ENCODE measurements around the gene RPP25L. TPM values are rescaled to one million over a fixed set of nuclear protein-coding genes. Genes with fewer than 3 reads are reported as not detected.

RPP25L gene
- total RNA-seq, 2 donors from 2014 or later = 8.6 to 16.9 TPM

DNA sequence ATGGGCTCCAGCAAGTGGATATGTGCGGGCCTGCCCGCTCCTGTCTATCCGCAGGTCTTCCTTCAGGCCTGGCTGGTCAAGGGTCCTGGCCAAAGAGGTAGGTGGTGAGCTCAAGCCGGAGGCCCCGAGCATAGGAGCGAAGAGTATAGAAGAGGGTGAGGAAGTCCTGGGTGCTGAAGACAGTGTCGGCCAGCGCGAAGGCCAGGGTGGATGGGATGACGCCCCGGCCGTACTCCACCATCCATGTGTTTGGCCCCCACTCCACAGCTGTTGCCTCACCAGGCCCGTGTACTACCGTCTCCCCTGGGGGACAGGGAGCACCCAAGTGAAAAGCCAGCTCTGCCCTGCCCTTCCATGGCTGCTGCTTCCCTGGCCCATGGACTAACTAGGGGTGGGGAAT is 23.7 kb upstream of the RPP25L start:
- Histone ChIP-seq H3K36me3 (replicated peaks in 1 of 2; ENCODE audit: insufficient read depth in 1 of 2, low read depth in 2 of 2) (no peaks in the 10 kb centered on the region), H3K27me3 (no peaks in the 10 kb centered on the region), H3K4me3 (no peak overlapping the region), H3K9me3 (no peaks in the 10 kb centered on the region), H3K27ac (no peak overlapping the region), H3K4me1 (peaks cover 28% of the 10 kb centered on the region)
- ATAC-seq = no peak
- no peak for DNase-seq
- 92 to 95% methylated on average over 14 of the region's 14 CpGs for WGBS, 2 donors
- intact Hi-C loops (cut with DNase I) = no loop called here
- no peak for TF ChIP-seq POLR2A (IDR thresholded peaks at IDR 0.05)
- TF ChIP-seq, protein P1, sequence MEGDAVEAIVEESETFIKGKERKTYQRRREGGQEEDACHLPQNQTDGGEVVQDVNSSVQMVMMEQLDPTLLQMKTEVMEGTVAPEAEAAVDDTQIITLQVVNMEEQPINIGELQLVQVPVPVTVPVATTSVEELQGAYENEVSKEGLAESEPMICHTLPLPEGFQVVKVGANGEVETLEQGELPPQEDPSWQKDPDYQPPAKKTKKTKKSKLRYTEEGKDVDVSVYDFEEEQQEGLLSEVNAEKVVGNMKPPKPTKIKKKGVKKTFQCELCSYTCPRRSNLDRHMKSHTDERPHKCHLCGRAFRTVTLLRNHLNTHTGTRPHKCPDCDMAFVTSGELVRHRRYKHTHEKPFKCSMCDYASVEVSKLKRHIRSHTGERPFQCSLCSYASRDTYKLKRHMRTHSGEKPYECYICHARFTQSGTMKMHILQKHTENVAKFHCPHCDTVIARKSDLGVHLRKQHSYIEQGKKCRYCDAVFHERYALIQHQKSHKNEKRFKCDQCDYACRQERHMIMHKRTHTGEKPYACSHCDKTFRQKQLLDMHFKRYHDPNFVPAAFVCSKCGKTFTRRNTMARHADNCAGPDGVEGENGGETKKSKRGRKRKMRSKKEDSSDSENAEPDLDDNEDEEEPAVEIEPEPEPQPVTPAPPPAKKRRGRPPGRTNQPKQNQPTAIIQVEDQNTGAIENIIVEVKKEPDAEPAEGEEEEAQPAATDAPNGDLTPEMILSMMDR (IDR thresholded peaks at IDR 0.05) = no peak

DNA sequence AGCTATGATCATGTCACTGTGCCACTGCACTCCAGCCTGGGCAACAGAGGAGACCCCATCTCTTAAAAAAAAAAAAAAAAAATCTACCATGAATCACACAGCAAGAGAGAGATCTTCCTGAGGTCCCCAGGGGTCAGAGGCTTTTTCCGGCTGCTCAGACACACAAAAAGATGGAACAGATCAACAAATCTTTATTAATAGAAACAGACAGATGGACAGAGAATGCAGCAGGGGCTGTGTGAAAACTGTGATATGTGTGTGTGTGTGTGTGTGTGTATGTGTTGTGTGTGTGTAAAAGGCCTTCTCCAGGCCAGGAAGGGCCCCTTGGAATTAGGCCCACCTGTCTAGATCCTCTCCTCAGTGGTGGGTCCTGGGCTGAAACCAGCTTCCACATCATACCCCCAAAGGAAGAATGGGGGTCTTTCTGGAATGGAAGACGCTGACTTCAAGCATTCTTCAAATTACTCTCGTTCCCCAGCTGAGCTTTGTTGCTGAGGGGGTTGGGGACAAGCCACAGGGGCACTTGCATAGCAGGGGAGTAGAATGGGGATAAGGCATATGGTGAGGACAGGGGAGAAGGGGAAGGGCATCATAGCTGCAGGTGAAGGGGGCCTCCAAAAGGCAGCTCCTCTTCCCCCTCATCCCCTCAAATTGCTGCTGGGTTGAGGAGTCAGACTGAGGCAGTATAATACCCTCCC is 22.8 kb upstream of the RPP25L start:
- H3K36me3 ChIP-seq (replicated peaks in 1 of 2; ENCODE audit: insufficient read depth in 1 of 2, low read depth in 2 of 2) = no peaks in the 10 kb centered on the region
- WGBS, 2 donors = 84 to 96% methylated on average over 3 of the region's 3 CpGs
- no peak for DNase-seq
- H3K4me1 ChIP-seq = peaks cover 28% of the 10 kb centered on the region
- H3K9me3 ChIP-seq = no peaks in the 10 kb centered on the region
- TF ChIP-seq, protein P1 (IDR thresholded peaks at IDR 0.05) = no peak
- TF ChIP-seq POLR2A (IDR thresholded peaks at IDR 0.05) = no peak
- ATAC-seq = no peak
- intact Hi-C loops (cut with DNase I) = no loop called here
- no peak overlapping the region for H3K27ac ChIP-seq
- no peaks in the 10 kb centered on the region for H3K27me3 ChIP-seq
- H3K4me3 ChIP-seq = no peak overlapping the region

DNA sequence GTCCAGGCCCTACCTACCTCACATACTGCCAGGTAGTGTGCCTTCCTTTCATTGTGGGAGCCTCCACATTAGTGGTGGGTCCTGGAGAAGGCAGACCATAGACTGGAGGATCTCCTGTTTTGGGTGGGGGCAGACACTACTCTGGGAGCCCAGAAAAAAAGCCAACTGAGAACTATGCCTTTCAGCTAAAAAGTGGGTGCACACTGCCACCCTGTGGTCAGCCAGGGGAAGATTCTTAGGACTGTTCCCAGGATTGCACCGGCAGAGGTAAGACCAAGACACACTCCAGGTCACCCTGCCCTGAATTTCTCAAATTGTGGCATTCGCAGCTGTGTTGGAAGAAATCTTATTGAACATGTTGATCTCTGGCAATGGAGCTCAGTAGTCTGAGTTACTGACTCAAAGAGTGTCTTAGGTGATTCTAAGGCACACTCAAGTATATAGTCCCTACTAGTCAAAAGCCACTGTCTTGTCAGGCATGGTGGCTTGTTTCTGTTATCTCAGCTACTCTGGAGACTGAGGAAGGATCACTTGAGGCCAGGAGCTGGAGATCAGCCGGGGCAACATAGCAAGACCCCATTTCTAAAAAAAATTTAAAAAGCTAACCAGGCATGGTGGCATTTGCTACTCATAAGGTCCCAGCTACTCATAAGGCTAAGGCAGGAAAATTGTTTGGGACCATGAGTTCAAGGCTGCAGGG is 22.1 kb upstream of the RPP25L start:
- 5 to 20% methylated on average over 3 of the region's 3 CpGs for WGBS, 2 donors
- peaks cover 32% of the 10 kb centered on the region for H3K4me1 ChIP-seq
- DNase-seq (peak; percentile 68 to 72 (median 70)), ATAC-seq (peak; percentile 31)
- H3K9me3 ChIP-seq = no peaks in the 10 kb centered on the region
- H3K36me3 ChIP-seq (replicated peaks in 1 of 2; ENCODE audit: insufficient read depth in 1 of 2, low read depth in 2 of 2) = no peaks in the 10 kb centered on the region
- intact Hi-C loops (cut with DNase I) = no loop called here
- no peak overlapping the region for H3K4me3 ChIP-seq
- no peak overlapping the region for H3K27ac ChIP-seq
- no peaks in the 10 kb centered on the region for H3K27me3 ChIP-seq
- no peak for TF ChIP-seq POLR2A (IDR thresholded peaks at IDR 0.05)
- TF ChIP-seq, protein P1 (IDR thresholded peaks at IDR 0.05) = peak; percentile 53 to 84 (median 78)

DNA sequence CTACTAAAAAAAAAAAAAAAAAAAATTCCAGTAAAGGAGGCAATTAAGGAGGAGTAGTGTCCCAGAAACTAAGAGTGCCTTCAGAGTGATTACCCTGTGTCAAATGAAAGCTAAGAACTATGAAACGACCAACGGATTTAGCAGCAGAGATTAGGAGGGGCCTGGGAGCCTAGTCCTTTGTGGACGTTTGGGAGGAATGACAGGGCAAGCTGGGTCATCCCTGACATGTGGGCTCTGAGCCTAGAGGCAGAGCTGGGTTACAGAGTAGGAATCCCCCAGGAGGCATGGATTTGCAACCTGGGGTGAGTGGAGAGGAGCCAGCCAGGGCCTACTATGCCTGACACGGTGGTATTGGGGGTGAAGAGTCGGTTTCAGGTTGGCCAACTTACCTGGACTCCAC is 21.3 kb upstream of the RPP25L start:
- Histone ChIP-seq H3K4me1 (peaks cover 33% of the 10 kb centered on the region), H3K4me3 (no peak overlapping the region), H3K27ac (no peak overlapping the region), H3K36me3 (replicated peaks in 1 of 2; ENCODE audit: insufficient read depth in 1 of 2, low read depth in 2 of 2) (no peaks in the 10 kb centered on the region), H3K9me3 (no peaks in the 10 kb centered on the region), H3K27me3 (peaks cover 0 to 4% of the 10 kb centered on the region in 2 donors)
- WGBS, 2 donors = 55 to 63% methylated on average over 5 of the region's 5 CpGs
- ATAC-seq (no peak), DNase-seq (no peak)
- TF ChIP-seq POLR2A (IDR thresholded peaks at IDR 0.05) = no peak
- intact Hi-C loops (cut with DNase I) = no loop called here

DNA sequence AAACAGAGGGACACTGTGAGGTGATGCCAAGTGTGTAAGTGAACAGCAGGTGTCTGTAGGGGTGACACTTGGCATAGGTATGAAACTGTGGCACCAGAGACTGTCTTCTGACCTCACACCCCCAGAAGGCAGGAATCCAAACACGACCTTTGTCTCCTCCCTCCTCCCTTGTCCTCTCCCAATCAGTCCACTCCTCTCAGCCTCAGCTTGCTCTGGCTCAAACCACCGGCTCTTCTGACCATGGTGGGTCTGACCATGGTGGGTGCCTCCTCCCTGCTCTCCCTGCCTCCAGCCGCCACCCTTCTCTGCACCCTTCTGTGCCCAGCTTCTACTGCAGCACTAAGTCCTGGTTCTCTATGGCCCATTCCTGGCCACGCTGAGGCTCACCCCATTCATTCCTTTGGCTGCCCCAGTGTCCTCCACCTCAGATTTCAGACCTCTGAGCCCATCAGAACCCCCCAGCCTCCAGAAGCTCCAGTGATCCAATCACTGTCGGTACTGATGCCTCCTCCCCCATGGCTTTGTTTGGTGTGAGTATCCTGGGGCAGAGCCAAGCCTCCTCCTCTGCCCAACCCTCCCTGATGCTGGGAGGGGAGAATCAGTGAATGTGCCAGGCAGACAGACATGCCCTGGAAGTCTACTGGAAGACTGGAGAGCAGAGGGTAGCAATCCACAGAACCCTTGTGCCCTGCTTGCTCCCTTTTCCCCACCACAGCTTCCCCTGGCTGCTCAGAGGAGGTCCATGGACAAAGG is 18.7 kb upstream of the RPP25L start:
- peaks cover 0 to 17% of the 10 kb centered on the region in 2 donors for H3K27me3 ChIP-seq

More for the DNA sequence above, 18.7 kb upstream of the RPP25L start:
- no peak for TF ChIP-seq POLR2A (IDR thresholded peaks at IDR 0.05)
- TF ChIP-seq, protein P1 (IDR thresholded peaks at IDR 0.05) = no peak
- no peak overlapping the region for H3K27ac ChIP-seq
- intact Hi-C loops (cut with DNase I) = no loop called here
- no peak for ATAC-seq
- no peaks in the 10 kb centered on the region for H3K9me3 ChIP-seq
- DNase-seq = no peak
- no peaks in the 10 kb centered on the region for H3K36me3 ChIP-seq (replicated peaks in 1 of 2; ENCODE audit: insufficient read depth in 1 of 2, low read depth in 2 of 2)
- peaks cover 12% of the 10 kb centered on the region for H3K4me1 ChIP-seq
- 26 to 30% methylated on average over 5 of the region's 5 CpGs for WGBS, 2 donors
- H3K4me3 ChIP-seq = no peak overlapping the region
